GM23338 (cell line): ENCODE results near the gene DFFB. TPM values are rescaled to one million over a fixed set of nuclear protein-coding genes. Genes with fewer than 3 reads are reported as not detected.

ENCODE experiments used
- ATAC-seq: fragments of 200-7000 bp; cut with Tn5 transposase; 3 replicates; pipeline ENCODE4 v1.9.1; 2020
- DNase-seq: peaks from one replicate; pipeline ENCODE4 v3.0.0-alpha.2; 2015; ENCODE audit warnings: low spot score
- H2AFZ ChIP-seq: fragments of 200-600 bp; sonication (generic); 2 replicates; pipeline ENCODE4 v1.8.0; 2016; ENCODE audit warnings: antibody characterized with exemption, mild to moderate bottlenecking, moderate library complexity
- H3F3A ChIP-seq: fragments of 200-600 bp; sonication (generic); replicated peaks from 2 replicates; pipeline ENCODE4 v1.8.0; 2017; ENCODE audit warnings: antibody characterized with exemption, mixed run types, low read depth
- H3K27ac ChIP-seq: fragments of 200-600 bp; sonication (generic); 2 replicates; pipeline ENCODE4 v1.6.1; 2016; ENCODE audit warnings: low read depth
- H3K27me3 ChIP-seq: fragments of 200-600 bp; sonication (generic); 2 replicates; pipeline ENCODE4 v1.8.0; 2016; ENCODE audit warnings: mild to moderate bottlenecking, mixed run types, moderate library complexity; ENCODE audit not compliant: insufficient read depth
- H3K36me3 ChIP-seq: fragments of 200-600 bp; sonication (generic); 2 replicates; pipeline ENCODE4 v1.8.0; 2016; ENCODE audit warnings: mild to moderate bottlenecking; ENCODE audit not compliant: insufficient read depth
- H3K4me1 ChIP-seq: fragments of 200-600 bp; sonication (generic); 2 replicates; pipeline ENCODE4 v1.8.0; 2016; ENCODE audit warnings: mild to moderate bottlenecking, moderate library complexity; ENCODE audit not compliant: insufficient read depth
- H3K4me2 ChIP-seq: fragments of 200-600 bp; sonication (generic); 2 replicates; pipeline ENCODE4 v1.7.1; 2017; ENCODE audit warnings: mixed run types
- H3K4me3 ChIP-seq: fragments of 200-600 bp; sonication (generic); 2 replicates; pipeline ENCODE4 v1.6.1; 2016; ENCODE audit warnings: mixed run types
- H3K79me2 ChIP-seq: fragments of 200-600 bp; sonication (generic); replicated peaks from 2 replicates; pipeline ENCODE4 v1.8.0; 2017; ENCODE audit warnings: mild to moderate bottlenecking; ENCODE audit not compliant: insufficient read depth
- H3K9me2 ChIP-seq: fragments of 200-600 bp; sonication (generic); 2 replicates; pipeline ENCODE4 v1.8.0; 2017; ENCODE audit not compliant: insufficient read depth
- H4K20me1 ChIP-seq: fragments of 200-600 bp; sonication (generic); replicated peaks from 2 replicates; pipeline ENCODE4 v1.8.0; 2017; ENCODE audit warnings: mild to moderate bottlenecking; ENCODE audit not compliant: insufficient read depth
- H3K27ac Mint-ChIP-seq: 2 replicates; pipeline ENCODE4 v1.8.0; 2020; ENCODE audit warnings: inconsistent platforms, mild to moderate bottlenecking, moderate library complexity, mixed read lengths
- H3K27me3 Mint-ChIP-seq: 3 replicates; pipeline ENCODE4 v1.8.0; 2022; ENCODE audit warnings: low read depth, mild to moderate bottlenecking, moderate library complexity, mixed read lengths, inconsistent platforms; ENCODE audit not compliant: insufficient read depth, poor library complexity
- H3K36me3 Mint-ChIP-seq: 3 replicates; pipeline ENCODE4 v1.8.0; 2021; ENCODE audit warnings: low read depth, mild to moderate bottlenecking, inconsistent platforms, moderate library complexity, mixed read lengths
- H3K4me1 Mint-ChIP-seq: 3 replicates; pipeline ENCODE4 v1.8.0; 2020; ENCODE audit warnings: mild to moderate bottlenecking, inconsistent platforms, mixed read lengths
- H3K4me3 Mint-ChIP-seq: 3 replicates; pipeline ENCODE4 v1.8.0; 2021; ENCODE audit warnings: moderate library complexity, mild to moderate bottlenecking, inconsistent platforms, mixed read lengths
- H3K9me3 Mint-ChIP-seq: 3 replicates; pipeline ENCODE4 v1.8.0; 2020; ENCODE audit warnings: moderate library complexity, mild to moderate bottlenecking, inconsistent platforms, mixed read lengths
- CREB1 ChIP-seq: fragments of 250-450 bp; sonication (Bioruptor Pico); IDR thresholded peaks from 2 replicates; pipeline ENCODE4 v1.5.0; 2020; ENCODE audit warnings: low read depth, mild to moderate bottlenecking, moderate library complexity
- EZH2 ChIP-seq: fragments of 200-600 bp; sonication (generic); IDR thresholded peaks from one replicate; pipeline ENCODE4 v1.8.0; 2017; ENCODE audit warnings: antibody characterized with exemption, mild to moderate bottlenecking, low read depth; ENCODE audit not compliant: unreplicated experiment
- EZH2phosphoT487 ChIP-seq: fragments of 200-600 bp; sonication (generic); IDR thresholded peaks from one replicate; pipeline ENCODE4 v1.8.1; 2018; ENCODE audit warnings: antibody characterized with exemption; ENCODE audit not compliant: unreplicated experiment
- JUNB ChIP-seq: IDR thresholded peaks from one replicate; pipeline ENCODE4 v1.6.1; 2016; ENCODE audit warnings: antibody characterized with exemption; ENCODE audit not compliant: unreplicated experiment
- NANOG ChIP-seq: IDR thresholded peaks from 2 replicates; pipeline ENCODE4 v1.6.1; 2016; ENCODE audit warnings: antibody characterized with exemption, borderline replicate concordance
- POLR2AphosphoS5 ChIP-seq: IDR thresholded peaks from 2 replicates; pipeline ENCODE4 v1.6.1; 2016; ENCODE audit warnings: antibody characterized with exemption, low read depth
- ZNF114 ChIP-seq: fragments of 250-450 bp; sonication (Bioruptor Pico); IDR thresholded peaks from 2 replicates; pipeline ENCODE4 v1.5.0; 2020; ENCODE audit warnings: mild to moderate bottlenecking, moderate library complexity
- ZNF331 ChIP-seq: fragments of 250-450 bp; sonication (Bioruptor Pico); IDR thresholded peaks from 2 replicates; pipeline ENCODE4 v1.5.0; 2020; ENCODE audit warnings: low read depth, mild to moderate bottlenecking, moderate library complexity
- polyA plus RNA-seq: library from polyadenylated mRNA; unstranded; fragments of >200 nt; fragmentation: Nextera tagmentation; extraction: Ambion mirVana; gene quantifications from 2 replicates; pipeline ENCODE4 v1.2.1, GENCODE V29; 2016
- total RNA-seq: library from RNA; depleted of rRNA; stranded (reverse); fragments of >200 nt; shearing (Covaris generic); gene quantifications from 2 replicates; pipeline ENCODE4 v1.2.3, GENCODE V29; 2014
- TF ChIP-seq, protein P1 (sequence below): fragments of 250-450 bp; sonication (Bioruptor Pico); IDR thresholded peaks from 2 replicates; pipeline ENCODE4 v1.5.0; 2020; ENCODE audit warnings: mild to moderate bottlenecking, moderate library complexity
- TF ChIP-seq, protein P2 (sequence below), 2 experiments: fragments of 200-600 bp in 1 of 2; sonication (generic) in 1 of 2; conservative IDR thresholded peaks; 2 replicates each; pipeline versions ENCODE4 v1.5.1 to v1.6.1; 2016 to 2017; ENCODE audit warnings: antibody characterized with exemption in 2 of 2, low read depth in 2 of 2, mild to moderate bottlenecking in 2 of 2, moderate library complexity in 1 of 2

Gene DFFB
- total and polyA plus RNA-seq, 2 experiments from 2014 or later: 6.5 to 18.1 TPM

DNA sequence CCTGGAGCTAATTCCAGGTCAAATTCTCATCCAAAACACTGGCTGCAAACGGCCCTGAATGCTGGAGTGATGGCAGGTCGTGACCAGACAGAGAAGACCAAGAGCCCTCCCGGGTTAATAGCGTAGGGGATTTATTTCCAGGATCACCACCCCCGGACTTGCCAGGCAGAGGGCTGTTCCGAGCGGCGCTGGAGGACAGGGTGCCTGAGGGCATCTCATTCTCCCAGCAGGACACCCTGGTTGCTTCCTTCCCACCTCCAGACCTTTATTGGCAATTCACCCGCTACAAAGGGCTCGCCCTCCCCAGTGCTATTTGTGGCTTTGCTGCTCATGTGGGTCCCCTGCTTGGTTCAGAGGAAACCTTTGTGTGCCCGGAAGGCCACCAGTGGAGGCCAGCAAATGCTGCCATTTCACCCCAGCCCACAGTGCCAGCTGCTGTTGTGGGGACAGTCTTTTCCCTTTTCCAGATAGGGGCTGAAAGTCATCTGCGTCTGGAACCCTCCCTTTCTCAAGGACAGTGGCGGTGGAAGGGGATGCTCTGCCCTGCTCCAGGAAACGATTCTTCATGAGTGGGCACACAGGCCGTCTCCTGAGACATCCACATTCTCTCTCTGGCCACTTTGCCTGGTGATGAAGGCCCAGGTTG, 61.8 kb downstream of the DFFB start (continued):
- TF ChIP-seq, protein P1, sequence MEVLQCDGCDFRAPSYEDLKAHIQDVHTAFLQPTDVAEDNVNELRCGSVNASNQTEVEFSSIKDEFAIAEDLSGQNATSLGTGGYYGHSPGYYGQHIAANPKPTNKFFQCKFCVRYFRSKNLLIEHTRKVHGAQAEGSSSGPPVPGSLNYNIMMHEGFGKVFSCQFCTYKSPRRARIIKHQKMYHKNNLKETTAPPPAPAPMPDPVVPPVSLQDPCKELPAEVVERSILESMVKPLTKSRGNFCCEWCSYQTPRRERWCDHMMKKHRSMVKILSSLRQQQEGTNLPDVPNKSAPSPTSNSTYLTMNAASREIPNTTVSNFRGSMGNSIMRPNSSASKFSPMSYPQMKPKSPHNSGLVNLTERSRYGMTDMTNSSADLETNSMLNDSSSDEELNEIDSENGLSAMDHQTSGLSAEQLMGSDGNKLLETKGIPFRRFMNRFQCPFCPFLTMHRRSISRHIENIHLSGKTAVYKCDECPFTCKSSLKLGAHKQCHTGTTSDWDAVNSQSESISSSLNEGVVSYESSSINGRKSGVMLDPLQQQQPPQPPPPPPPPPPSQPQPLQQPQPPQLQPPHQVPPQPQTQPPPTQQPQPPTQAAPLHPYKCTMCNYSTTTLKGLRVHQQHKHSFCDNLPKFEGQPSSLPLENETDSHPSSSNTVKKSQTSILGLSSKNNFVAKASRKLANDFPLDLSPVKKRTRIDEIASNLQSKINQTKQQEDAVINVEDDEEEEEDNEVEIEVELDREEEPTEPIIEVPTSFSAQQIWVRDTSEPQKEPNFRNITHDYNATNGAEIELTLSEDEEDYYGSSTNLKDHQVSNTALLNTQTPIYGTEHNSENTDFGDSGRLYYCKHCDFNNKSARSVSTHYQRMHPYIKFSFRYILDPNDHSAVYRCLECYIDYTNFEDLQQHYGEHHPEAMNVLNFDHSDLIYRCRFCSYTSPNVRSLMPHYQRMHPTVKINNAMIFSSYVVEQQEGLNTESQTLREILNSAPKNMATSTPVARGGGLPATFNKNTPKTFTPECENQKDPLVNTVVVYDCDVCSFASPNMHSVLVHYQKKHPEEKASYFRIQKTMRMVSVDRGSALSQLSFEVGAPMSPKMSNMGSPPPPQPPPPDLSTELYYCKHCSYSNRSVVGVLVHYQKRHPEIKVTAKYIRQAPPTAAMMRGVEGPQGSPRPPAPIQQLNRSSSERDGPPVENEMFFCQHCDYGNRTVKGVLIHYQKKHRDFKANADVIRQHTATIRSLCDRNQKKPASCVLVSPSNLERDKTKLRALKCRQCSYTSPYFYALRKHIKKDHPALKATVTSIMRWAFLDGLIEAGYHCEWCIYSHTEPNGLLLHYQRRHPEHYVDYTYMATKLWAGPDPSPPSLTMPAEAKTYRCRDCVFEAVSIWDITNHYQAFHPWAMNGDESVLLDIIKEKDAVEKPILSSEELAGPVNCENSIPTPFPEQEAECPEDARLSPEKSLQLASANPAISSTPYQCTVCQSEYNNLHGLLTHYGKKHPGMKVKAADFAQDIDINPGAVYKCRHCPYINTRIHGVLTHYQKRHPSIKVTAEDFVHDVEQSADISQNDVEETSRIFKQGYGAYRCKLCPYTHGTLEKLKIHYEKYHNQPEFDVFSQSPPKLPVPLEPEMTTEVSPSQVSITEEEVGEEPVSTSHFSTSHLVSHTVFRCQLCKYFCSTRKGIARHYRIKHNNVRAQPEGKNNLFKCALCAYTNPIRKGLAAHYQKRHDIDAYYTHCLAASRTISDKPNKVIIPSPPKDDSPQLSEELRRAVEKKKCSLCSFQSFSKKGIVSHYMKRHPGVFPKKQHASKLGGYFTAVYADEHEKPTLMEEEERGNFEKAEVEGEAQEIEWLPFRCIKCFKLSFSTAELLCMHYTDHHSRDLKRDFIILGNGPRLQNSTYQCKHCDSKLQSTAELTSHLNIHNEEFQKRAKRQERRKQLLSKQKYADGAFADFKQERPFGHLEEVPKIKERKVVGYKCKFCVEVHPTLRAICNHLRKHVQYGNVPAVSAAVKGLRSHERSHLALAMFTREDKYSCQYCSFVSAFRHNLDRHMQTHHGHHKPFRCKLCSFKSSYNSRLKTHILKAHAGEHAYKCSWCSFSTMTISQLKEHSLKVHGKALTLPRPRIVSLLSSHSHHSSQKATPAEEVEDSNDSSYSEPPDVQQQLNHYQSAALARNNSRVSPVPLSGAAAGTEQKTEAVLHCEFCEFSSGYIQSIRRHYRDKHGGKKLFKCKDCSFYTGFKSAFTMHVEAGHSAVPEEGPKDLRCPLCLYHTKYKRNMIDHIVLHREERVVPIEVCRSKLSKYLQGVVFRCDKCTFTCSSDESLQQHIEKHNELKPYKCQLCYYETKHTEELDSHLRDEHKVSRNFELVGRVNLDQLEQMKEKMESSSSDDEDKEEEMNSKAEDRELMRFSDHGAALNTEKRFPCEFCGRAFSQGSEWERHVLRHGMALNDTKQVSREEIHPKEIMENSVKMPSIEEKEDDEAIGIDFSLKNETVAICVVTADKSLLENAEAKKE (CRISPR knock-in tag): no peak
- TF ChIP-seq CREB1 (no peak), EZH2 (no peak), ZNF114 (CRISPR knock-in tag) (no peak), JUNB (no peak)

DNA sequence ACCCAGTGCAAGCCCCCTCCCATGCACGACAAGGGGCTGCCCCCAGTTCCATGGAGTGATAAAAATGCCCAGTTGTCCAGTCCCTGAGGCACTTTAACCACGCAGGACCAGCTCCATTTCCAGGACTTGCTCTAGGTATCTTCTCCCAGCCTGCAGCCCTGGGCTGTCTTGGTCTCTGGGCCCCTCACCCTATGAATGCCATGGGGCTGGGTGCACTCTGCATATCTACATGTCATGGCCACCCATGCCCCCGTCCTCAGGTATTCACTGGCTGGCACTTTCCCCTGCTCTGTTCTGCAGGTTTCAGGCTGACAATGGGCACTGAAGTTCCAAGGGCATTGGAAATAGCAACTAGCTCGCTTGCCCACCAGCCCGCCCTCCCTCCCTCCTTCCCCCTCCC, 62.4 kb downstream of the DFFB start:
- Histone ChIP-seq H3K27me3 (no peaks in the 10 kb centered on the region), H3K27ac (no peak overlapping the region), H3K4me3 (no peak overlapping the region), H2AFZ (no peak overlapping the region), H3K79me2 (no peaks in the 10 kb centered on the region), H4K20me1 (no peaks in the 10 kb centered on the region), H3K4me2 (no peak overlapping the region), H3K9me2 (no peaks in the 10 kb centered on the region), H3F3A (no peaks in the 10 kb centered on the region), H3K4me1 (no peaks in the 10 kb centered on the region), H3K36me3 (no peaks in the 10 kb centered on the region)
- Mint-ChIP-seq H3K9me3 (peaks cover 52% of the 10 kb centered on the region), H3K4me1 (no peaks in the 10 kb centered on the region; the same call in 2 of the 3 replicates), H3K4me3 (no peak overlapping the region), H3K27me3 (peaks cover 4% of the 10 kb centered on the region), H3K27ac (no peak overlapping the region), H3K36me3 (peaks cover 3% of the 10 kb centered on the region; the same call in 2 of the 3 replicates)
- ATAC-seq: no peak
- no peak for DNase-seq
- no peak for TF ChIP-seq EZH2
- TF ChIP-seq NANOG: no peak
- TF ChIP-seq CREB1: no peak
- TF ChIP-seq POLR2AphosphoS5: no peak
- no peak for TF ChIP-seq JUNB
- TF ChIP-seq, protein P2, sequence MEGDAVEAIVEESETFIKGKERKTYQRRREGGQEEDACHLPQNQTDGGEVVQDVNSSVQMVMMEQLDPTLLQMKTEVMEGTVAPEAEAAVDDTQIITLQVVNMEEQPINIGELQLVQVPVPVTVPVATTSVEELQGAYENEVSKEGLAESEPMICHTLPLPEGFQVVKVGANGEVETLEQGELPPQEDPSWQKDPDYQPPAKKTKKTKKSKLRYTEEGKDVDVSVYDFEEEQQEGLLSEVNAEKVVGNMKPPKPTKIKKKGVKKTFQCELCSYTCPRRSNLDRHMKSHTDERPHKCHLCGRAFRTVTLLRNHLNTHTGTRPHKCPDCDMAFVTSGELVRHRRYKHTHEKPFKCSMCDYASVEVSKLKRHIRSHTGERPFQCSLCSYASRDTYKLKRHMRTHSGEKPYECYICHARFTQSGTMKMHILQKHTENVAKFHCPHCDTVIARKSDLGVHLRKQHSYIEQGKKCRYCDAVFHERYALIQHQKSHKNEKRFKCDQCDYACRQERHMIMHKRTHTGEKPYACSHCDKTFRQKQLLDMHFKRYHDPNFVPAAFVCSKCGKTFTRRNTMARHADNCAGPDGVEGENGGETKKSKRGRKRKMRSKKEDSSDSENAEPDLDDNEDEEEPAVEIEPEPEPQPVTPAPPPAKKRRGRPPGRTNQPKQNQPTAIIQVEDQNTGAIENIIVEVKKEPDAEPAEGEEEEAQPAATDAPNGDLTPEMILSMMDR (conservative IDR thresholded peaks at IDR 0.05; ENCODE audit: low read depth in 2 of 2): no peak
- TF ChIP-seq EZH2phosphoT487: no peak
- no peak for TF ChIP-seq ZNF114 (CRISPR knock-in tag)
- TF ChIP-seq ZNF331: no peak
